Endothelial cell (in vitro differentiated cells): ENCODE results near the gene APELA. TPM values are rescaled to one million over a fixed set of nuclear protein-coding genes. Genes with fewer than 3 reads are reported as not detected.
"Not testable (repeated sequence)": the region's sequence is repeated elsewhere in the genome, so short reads cannot be mapped to it uniquely, and the experiment has no call there.

Experiments
- DNase-seq: peaks from one replicate; pipeline ENCODE4 v3.0.0; 2021; ENCODE audit warnings: low spot score
- H3K27ac Mint-ChIP-seq: one replicate; pipeline ENCODE4 v1.8.0; 2021; ENCODE audit warnings: mixed read lengths, inconsistent platforms; ENCODE audit not compliant: unreplicated experiment
- H3K27me3 Mint-ChIP-seq: one replicate; pipeline ENCODE4 v1.8.0; 2021; ENCODE audit warnings: mild to moderate bottlenecking, moderate library complexity, mixed read lengths, inconsistent platforms; ENCODE audit not compliant: unreplicated experiment
- H3K36me3 Mint-ChIP-seq: one replicate; pipeline ENCODE4 v1.8.0; 2021; ENCODE audit warnings: mild to moderate bottlenecking, low read depth, mixed read lengths, inconsistent platforms; ENCODE audit not compliant: unreplicated experiment
- H3K4me1 Mint-ChIP-seq: one replicate; pipeline ENCODE4 v1.8.0; 2021; ENCODE audit warnings: mild to moderate bottlenecking, mixed read lengths, inconsistent platforms; ENCODE audit not compliant: unreplicated experiment
- H3K4me3 Mint-ChIP-seq: one replicate; pipeline ENCODE4 v1.8.0; 2021; ENCODE audit warnings: mild to moderate bottlenecking, mixed read lengths, inconsistent platforms; ENCODE audit not compliant: unreplicated experiment
- H3K9me3 Mint-ChIP-seq: one replicate; pipeline ENCODE4 v1.8.0; 2021; ENCODE audit warnings: mixed read lengths, inconsistent platforms; ENCODE audit not compliant: unreplicated experiment
- CTCF ChIP-seq: fragments of 200-600 bp; sonication (generic); IDR thresholded peaks from one replicate; pipeline ENCODE4 v1.5.0; 2021; ENCODE audit warnings: antibody characterized with exemption; ENCODE audit not compliant: unreplicated experiment
- total RNA-seq: library from RNA; stranded (reverse); fragmentation: NEBNext Ultra II Directional; extraction: Animal tissue kit (Norgen Biotek cat#: 25700); gene quantifications from one replicate; pipeline ENCODE4 v1.2.1, GENCODE V29; 2021; ENCODE audit not compliant: unreplicated experiment

APELA gene
- total RNA-seq, 1 donor from 2014 or later, result 0.85 TPM

DNA sequence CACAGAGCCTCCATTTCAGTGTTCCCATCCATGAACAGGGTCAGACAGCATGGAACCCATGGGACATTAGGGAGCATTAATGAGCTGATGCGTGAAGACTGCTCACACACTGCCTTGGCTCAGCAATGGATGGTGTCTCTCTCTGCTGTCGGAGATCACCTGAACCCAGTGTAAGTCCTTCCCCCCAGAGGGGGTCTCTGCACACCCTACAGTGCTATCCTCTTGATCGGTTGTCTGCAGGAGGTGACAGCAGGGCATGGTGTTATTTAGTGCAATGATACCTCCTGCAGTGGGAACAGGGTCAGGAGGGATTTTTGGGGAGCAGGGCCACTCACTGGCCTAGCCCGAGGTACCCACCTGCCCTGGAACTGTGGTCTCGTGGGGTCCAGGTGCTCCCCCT, 25.6 kb downstream of the APELA start:
- DNase-seq, result no peak
- Mint-ChIP-seq H3K4me1 (no peaks in the 10 kb centered on the region), H3K27ac (no peak overlapping the region), H3K27me3 (peaks cover 3% of the 10 kb centered on the region), H3K4me3 (no peak overlapping the region), H3K36me3 (no peaks in the 10 kb centered on the region), H3K9me3 (no peaks in the 10 kb centered on the region)
- TF ChIP-seq CTCF, result no peak

- Mint-ChIP-seq H3K27ac (no peak overlapping the region), H3K9me3 (no peaks in the 10 kb centered on the region), H3K27me3 (peaks cover 4% of the 10 kb centered on the region), H3K4me3 (no peak overlapping the region), H3K4me1 (no peaks in the 10 kb centered on the region), H3K36me3 (no peaks in the 10 kb centered on the region)
- TF ChIP-seq CTCF, result no peak
- DNase-seq, result no peak
Measured at GRCh38 chr4:164904336-164904735, 27.4 kb downstream of the APELA start.

GRCh38 chr4:164904941-164905340, 28.0 kb downstream of the APELA start:
- Mint-ChIP-seq H3K9me3 (no peaks in the 10 kb centered on the region), H3K36me3 (no peaks in the 10 kb centered on the region), H3K27me3 (peaks cover 4% of the 10 kb centered on the region), H3K27ac (no peak overlapping the region), H3K4me1 (no peaks in the 10 kb centered on the region), H3K4me3 (no peak overlapping the region)
- no peak for DNase-seq
- no peak for TF ChIP-seq CTCF

DNA sequence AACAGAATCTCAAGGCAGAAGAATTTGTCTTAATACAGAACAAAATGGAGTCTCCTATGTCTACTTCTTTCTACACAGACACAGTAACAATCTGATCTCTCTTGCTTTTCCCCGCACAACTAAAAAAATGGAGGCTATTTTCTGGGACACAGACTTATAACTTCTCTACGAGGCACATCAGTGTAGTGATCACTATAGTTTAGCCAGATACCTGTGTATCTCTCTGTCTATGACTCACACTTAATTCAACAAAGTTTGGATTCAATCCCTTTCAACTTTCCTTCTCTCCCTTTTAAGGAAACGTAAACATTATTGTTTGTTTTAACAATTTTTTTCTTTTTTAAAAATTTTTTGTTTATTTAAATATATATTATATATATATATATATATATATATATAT, 29.4 kb downstream of the APELA start:
- no peak overlapping the region for H3K4me3 Mint-ChIP-seq
- no peak for TF ChIP-seq CTCF
- no peaks in the 10 kb centered on the region for H3K9me3 Mint-ChIP-seq
- H3K27me3 Mint-ChIP-seq, result peaks cover 3% of the 10 kb centered on the region
- no peaks in the 10 kb centered on the region for H3K4me1 Mint-ChIP-seq
- H3K27ac Mint-ChIP-seq, result no peak overlapping the region
- no peaks in the 10 kb centered on the region for H3K36me3 Mint-ChIP-seq
- no peak for DNase-seq

GRCh38 chr4:164913506-164913905, 36.5 kb downstream of the APELA start:
- not testable (repeated sequence) for H3K4me1 Mint-ChIP-seq, H3K36me3 Mint-ChIP-seq, H3K9me3 Mint-ChIP-seq, H3K27me3 Mint-ChIP-seq, DNase-seq, H3K27ac Mint-ChIP-seq, H3K4me3 Mint-ChIP-seq

DNA sequence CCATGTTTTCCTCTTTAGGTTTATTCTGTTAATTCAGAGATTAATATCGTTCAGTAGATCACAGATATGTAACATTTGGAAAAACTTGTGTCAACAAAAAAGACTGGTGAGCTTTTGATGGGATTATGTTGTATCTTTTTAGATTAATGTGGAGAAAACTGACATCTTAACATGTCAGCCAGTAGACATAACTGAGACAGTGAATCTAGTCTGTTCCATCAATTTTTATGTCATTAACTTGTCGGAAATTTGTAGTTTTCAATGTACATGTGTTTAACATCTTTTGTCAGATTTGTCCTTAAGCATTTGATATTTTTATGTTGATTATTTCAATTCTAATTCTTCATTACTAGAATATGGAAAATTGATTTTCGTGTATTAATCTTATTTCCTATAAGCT, 42.0 kb downstream of the APELA start:
- Mint-ChIP-seq H3K27me3 (peaks cover 2% of the 10 kb centered on the region), H3K36me3 (no peaks in the 10 kb centered on the region), H3K4me3 (no peak overlapping the region), H3K4me1 (no peaks in the 10 kb centered on the region), H3K9me3 (no peaks in the 10 kb centered on the region), H3K27ac (no peak overlapping the region)
- DNase-seq, result no peak
- no peak for TF ChIP-seq CTCF
